ENCODE measurements around the gene ITGB5. TPM values are rescaled to one million over a fixed set of nuclear protein-coding genes. Genes with fewer than 3 reads are reported as not detected.

ITGB5 gene
- total and polyA plus RNA-seq, 2 donors (not counting 3 experiments of a cell fraction or from before 2014, with no cell fraction given): 144 to 170 TPM

DNA sequence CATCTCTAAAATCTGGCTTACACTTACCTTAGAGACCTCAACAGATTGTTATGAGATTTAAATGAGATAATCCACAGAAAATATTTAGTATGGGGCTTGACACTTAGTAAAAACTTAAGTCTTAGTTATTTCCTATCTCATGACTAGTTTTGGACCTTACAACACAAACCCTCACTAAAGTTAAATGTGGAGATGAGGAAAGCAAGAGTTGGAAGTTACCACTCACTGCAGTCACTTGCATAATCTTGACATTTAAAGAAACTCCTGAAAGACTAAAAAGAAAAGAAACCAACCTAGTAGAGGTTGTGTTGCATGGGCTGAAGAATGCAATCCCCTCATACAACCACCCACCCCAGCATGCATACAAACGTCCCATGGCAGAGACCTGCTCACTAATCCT is 40.1 kb downstream of the ITGB5 start:
- Histone ChIP-seq H3K4me2 (ENCODE audit: insufficient read depth, low read length) (no peak overlapping the region), H2AFZ (ENCODE audit: low read depth, low read length) (no peak overlapping the region), H3K36me3 (ENCODE audit: control insufficient read depth in 2 of 2, extremely low read depth in 1 of 2, insufficient read depth in 2 of 2, low read length in 2 of 2) (no peaks in the 10 kb centered on the region), H3K27ac (ENCODE audit: insufficient read depth, low read depth, low read length) (no peak overlapping the region), H3K9me1 (replicated peaks; ENCODE audit: control insufficient read depth, extremely low read depth, insufficient read depth, low read length) (no peaks in the 10 kb centered on the region), H4K20me1 (replicated peaks; ENCODE audit: control insufficient read depth, extremely low read depth, insufficient read depth, low read length) (no peaks in the 10 kb centered on the region), H3K9ac (replicated peaks; ENCODE audit: extremely low read depth, insufficient read depth, low read length) (no peak overlapping the region), H3K4me1 (ENCODE audit: control insufficient read depth, extremely low read depth, insufficient read depth, low read length) (peaks cover 9% of the 10 kb centered on the region), H3K9me3 (replicated peaks; ENCODE audit: control insufficient read depth, insufficient read depth, low read length) (no peaks in the 10 kb centered on the region), H3K27me3 (ENCODE audit: control insufficient read depth in 2 of 2, insufficient read depth in 2 of 2, low read length in 2 of 2) (no peaks in the 10 kb centered on the region), H3K79me2 (ENCODE audit: control insufficient read depth, insufficient read depth, low read length) (no peaks in the 10 kb centered on the region), H3K4me3 (replicated peaks in 1 of 3; ENCODE audit: insufficient read depth in 1 of 3, low read depth in 1 of 3, low read length in 3 of 3) (no peak overlapping the region)
- no peak for FAIRE-seq
- TF ChIP-seq POLR2AphosphoS5 (IDR thresholded peaks at IDR 0.05; ENCODE audit: insufficient read depth, low read depth, low read length): no peak
- TF ChIP-seq JUN (IDR thresholded peaks at IDR 0.05; ENCODE audit: borderline replicate concordance, insufficient read depth, insufficient read length, low read depth): no peak
- TF ChIP-seq, protein P1, sequence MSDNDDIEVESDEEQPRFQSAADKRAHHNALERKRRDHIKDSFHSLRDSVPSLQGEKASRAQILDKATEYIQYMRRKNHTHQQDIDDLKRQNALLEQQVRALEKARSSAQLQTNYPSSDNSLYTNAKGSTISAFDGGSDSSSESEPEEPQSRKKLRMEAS (IDR thresholded peaks at IDR 0.05; ENCODE audit: insufficient read depth, insufficient read length): no peak
- no peak for TF ChIP-seq FOS (IDR thresholded peaks at IDR 0.05; ENCODE audit: borderline replicate concordance, insufficient read depth, low read length)
- no peak for TF ChIP-seq POLR2A (IDR thresholded peaks at IDR 0.05; ENCODE audit: low read depth, low read length)
- TF ChIP-seq GATA2 (IDR thresholded peaks at IDR 0.05; ENCODE audit: insufficient read depth, insufficient read length, low read depth, low read length): no peak
- TF ChIP-seq MYC (IDR thresholded peaks at IDR 0.05; ENCODE audit: low read depth, low read length): no peak
- TF ChIP-seq EZH2 (IDR thresholded peaks at IDR 0.05; ENCODE audit: borderline replicate concordance, low read depth, low read length, severe bottlenecking): no peak
- TF ChIP-seq, protein P2, sequence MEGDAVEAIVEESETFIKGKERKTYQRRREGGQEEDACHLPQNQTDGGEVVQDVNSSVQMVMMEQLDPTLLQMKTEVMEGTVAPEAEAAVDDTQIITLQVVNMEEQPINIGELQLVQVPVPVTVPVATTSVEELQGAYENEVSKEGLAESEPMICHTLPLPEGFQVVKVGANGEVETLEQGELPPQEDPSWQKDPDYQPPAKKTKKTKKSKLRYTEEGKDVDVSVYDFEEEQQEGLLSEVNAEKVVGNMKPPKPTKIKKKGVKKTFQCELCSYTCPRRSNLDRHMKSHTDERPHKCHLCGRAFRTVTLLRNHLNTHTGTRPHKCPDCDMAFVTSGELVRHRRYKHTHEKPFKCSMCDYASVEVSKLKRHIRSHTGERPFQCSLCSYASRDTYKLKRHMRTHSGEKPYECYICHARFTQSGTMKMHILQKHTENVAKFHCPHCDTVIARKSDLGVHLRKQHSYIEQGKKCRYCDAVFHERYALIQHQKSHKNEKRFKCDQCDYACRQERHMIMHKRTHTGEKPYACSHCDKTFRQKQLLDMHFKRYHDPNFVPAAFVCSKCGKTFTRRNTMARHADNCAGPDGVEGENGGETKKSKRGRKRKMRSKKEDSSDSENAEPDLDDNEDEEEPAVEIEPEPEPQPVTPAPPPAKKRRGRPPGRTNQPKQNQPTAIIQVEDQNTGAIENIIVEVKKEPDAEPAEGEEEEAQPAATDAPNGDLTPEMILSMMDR (IDR thresholded peaks at IDR 0.05; ENCODE audit: extremely low read depth in 1 of 2, insufficient read depth in 1 of 2, low read depth in 1 of 2, low read length in 2 of 2): no peak
- DNase-seq (ENCODE audit: low read depth, low spot score): no peak
- ChIA-PET CTCF (interaction anchor here (3.2 kb wide), 1 partner anchor 60 kb away, joined by 26 read pairs; no protein-coding TSS in a partner anchor), POLR2A (no interaction called here)
- intact Hi-C loops (cut with micrococcal nuclease) (no loop called here), dilution Hi-C loops (cut with MboI; ENCODE audit: extremely low pct_ligation_motif_present, low sequenced_read_pairs) (no loop called here)
- no TSS peak for BruUV-seq (replicated peaks)

Data from endothelial cell of umbilical vein (primary cell).